GM23248 (cell line): ENCODE results near the gene SRPRA.

ENCODE experiments used
- EZH2 ChIP-seq: fragments of 200-600 bp; sonication (generic); IDR thresholded peaks from 2 replicates; pipeline ENCODE4 v1.6.1; 2018; ENCODE audit warnings: antibody characterized with exemption, mild to moderate bottlenecking; ENCODE audit not compliant: insufficient read depth, poor library complexity, severe bottlenecking
- EZH2phosphoT487 ChIP-seq: fragments of 200-600 bp; sonication (generic); IDR thresholded peaks from 2 replicates; pipeline ENCODE4 v1.6.1; 2018; ENCODE audit warnings: antibody characterized with exemption, moderate library complexity, mild to moderate bottlenecking, low read depth; ENCODE audit not compliant: insufficient read depth

DNA sequence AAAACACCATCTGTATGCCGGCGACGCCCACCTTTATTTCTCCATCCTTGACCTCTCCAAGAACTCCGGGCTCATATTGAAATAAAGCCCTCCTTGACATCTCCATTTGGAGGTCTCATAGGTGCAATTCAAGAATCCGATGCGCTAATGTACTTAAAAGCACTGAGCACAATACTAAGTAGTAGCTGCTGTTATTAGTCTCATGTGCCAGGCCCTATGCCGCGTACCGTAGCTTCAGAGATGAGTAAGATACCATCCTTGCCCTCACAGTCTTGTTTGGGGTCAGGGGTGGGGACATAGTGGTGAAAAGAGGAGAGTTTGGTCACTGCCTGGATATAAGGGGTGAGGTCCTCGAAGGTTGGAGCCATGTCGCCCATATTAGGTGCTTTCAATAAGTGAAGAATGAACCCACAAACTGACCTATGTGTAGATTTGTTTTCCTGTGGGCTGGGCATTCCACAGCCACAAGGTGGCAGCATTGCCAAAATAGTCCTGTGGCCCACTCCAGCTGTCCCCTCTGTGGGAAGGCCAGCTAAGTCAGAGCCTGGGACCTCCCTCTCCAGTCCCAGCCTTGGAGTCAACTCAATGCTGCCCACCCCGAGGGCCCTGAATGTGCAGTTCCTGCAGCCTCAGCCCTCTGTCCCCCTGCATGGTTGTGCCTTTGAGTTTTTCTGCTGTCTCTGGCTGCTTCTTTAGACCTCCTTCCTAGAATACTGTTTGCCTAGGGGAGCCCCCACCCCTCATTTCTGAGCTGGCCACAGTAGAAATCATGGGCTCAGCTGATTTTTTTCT, 41.7 kb upstream of the SRPRA start:
- no peak for TF ChIP-seq EZH2
- TF ChIP-seq EZH2phosphoT487 = no peak
